ENCODE data around the gene PIAS2. TPM values are rescaled to one million over a fixed set of nuclear protein-coding genes. Genes with fewer than 3 reads are reported as not detected.

PIAS2 gene
- total and polyA plus RNA-seq, 2 donors: 8.5 to 15.3 TPM

- no peaks in the 10 kb centered on the region for H3K9me3 ChIP-seq (ENCODE audit: control insufficient read depth in 2 of 2, insufficient read depth in 1 of 2, low read length in 1 of 2)
- no peak overlapping the region for H3K4me3 ChIP-seq (ENCODE audit: low read length in 2 of 2)
- no peak overlapping the region for H3K27ac ChIP-seq (ENCODE audit: low read depth in 1 of 2, low read length in 1 of 2)
- 69% methylated on average over 13 of the region's 13 CpGs for WGBS
- no peak for DNase-seq (ENCODE audit: low read depth in 6 of 9, low spot score in 9 of 9)
- H3K4me1 ChIP-seq (ENCODE audit: control insufficient read depth in 2 of 2, insufficient read depth in 2 of 2, low read length in 2 of 2): no peaks in the 10 kb centered on the region
- H3K27me3 ChIP-seq (ENCODE audit: control insufficient read depth in 2 of 2, insufficient read depth in 1 of 2, low read length in 1 of 2): peaks cover 42 to 69% of the 10 kb centered on the region in 2 donors
- no peaks in the 10 kb centered on the region for H3K36me3 ChIP-seq (ENCODE audit: control insufficient read depth in 2 of 2, insufficient read depth in 2 of 2, low read length in 1 of 2)
Observed at GRCh38 chr18:46754661-46755292, 162.5 kb downstream of the PIAS2 start.

GRCh38 chr18:46754188-46754587 lies 163.1 kb downstream of the PIAS2 start:
- H3K4me3 ChIP-seq (ENCODE audit: low read length in 2 of 2): no peak overlapping the region

More at GRCh38 chr18:46754188-46754587, 163.1 kb downstream of the PIAS2 start:
- Histone ChIP-seq H3K27ac (ENCODE audit: low read depth in 1 of 2, low read length in 1 of 2) (no peak overlapping the region), H3K9me3 (ENCODE audit: control insufficient read depth in 2 of 2, insufficient read depth in 1 of 2, low read length in 1 of 2) (no peaks in the 10 kb centered on the region), H3K4me1 (ENCODE audit: control insufficient read depth in 2 of 2, insufficient read depth in 2 of 2, low read length in 2 of 2) (no peaks in the 10 kb centered on the region), H3K27me3 (ENCODE audit: control insufficient read depth in 2 of 2, insufficient read depth in 1 of 2, low read length in 1 of 2) (peaks cover 37 to 63% of the 10 kb centered on the region in 2 donors), H3K36me3 (ENCODE audit: control insufficient read depth in 2 of 2, insufficient read depth in 2 of 2, low read length in 1 of 2) (no peaks in the 10 kb centered on the region)
- no peak for DNase-seq (ENCODE audit: low read depth in 6 of 9, low spot score in 9 of 9)
- WGBS: 55% methylated on average over 3 of the region's 3 CpGs

Other genes with a start within 250 kb of the PIAS2 start
- gene ST8SIA5, start 160.5 kb downstream of the PIAS2 start, total RNA-seq: 0.05 TPM
- gene ST8SIA5, start 160.5 kb downstream of the PIAS2 start, polyA plus RNA-seq: 0.23 TPM
- 2.2 TPM for gene KATNAL2, start 95 bp upstream of the PIAS2 start, total RNA-seq
- gene KATNAL2, start 95 bp upstream of the PIAS2 start, polyA plus RNA-seq: 6.5 TPM
- gene ELOA2, start 118.1 kb upstream of the PIAS2 start, total RNA-seq: not detected
- not detected for gene ELOA2, start 118.1 kb upstream of the PIAS2 start, polyA plus RNA-seq
- 34.1 TPM for gene HDHD2, start 233.0 kb upstream of the PIAS2 start, total RNA-seq
- gene HDHD2, start 233.0 kb upstream of the PIAS2 start, polyA plus RNA-seq: 43.0 TPM

Data from thymus (tissue), 11 donors.